GM23338 (cell line): ENCODE data around the gene GPHN. TPM values are rescaled to one million over a fixed set of nuclear protein-coding genes. Genes with fewer than 3 reads are reported as not detected.

Experiments
- ATAC-seq: fragments of 200-7000 bp; cut with Tn5 transposase; 3 replicates; pipeline ENCODE4 v1.9.1; 2020
- DNase-seq: peaks from one replicate; pipeline ENCODE4 v3.0.0-alpha.2; 2015; ENCODE audit warnings: low spot score
- H2AFZ ChIP-seq: fragments of 200-600 bp; sonication (generic); 2 replicates; pipeline ENCODE4 v1.8.0; 2016; ENCODE audit warnings: antibody characterized with exemption, mild to moderate bottlenecking, moderate library complexity
- H3F3A ChIP-seq: fragments of 200-600 bp; sonication (generic); replicated peaks from 2 replicates; pipeline ENCODE4 v1.8.0; 2017; ENCODE audit warnings: antibody characterized with exemption, mixed run types, low read depth
- H3K27ac ChIP-seq: fragments of 200-600 bp; sonication (generic); 2 replicates; pipeline ENCODE4 v1.6.1; 2016; ENCODE audit warnings: low read depth
- H3K27me3 ChIP-seq: fragments of 200-600 bp; sonication (generic); 2 replicates; pipeline ENCODE4 v1.8.0; 2016; ENCODE audit warnings: mild to moderate bottlenecking, mixed run types, moderate library complexity; ENCODE audit not compliant: insufficient read depth
- H3K36me3 ChIP-seq: fragments of 200-600 bp; sonication (generic); 2 replicates; pipeline ENCODE4 v1.8.0; 2016; ENCODE audit warnings: mild to moderate bottlenecking; ENCODE audit not compliant: insufficient read depth
- H3K4me1 ChIP-seq: fragments of 200-600 bp; sonication (generic); 2 replicates; pipeline ENCODE4 v1.8.0; 2016; ENCODE audit warnings: mild to moderate bottlenecking, moderate library complexity; ENCODE audit not compliant: insufficient read depth
- H3K4me2 ChIP-seq: fragments of 200-600 bp; sonication (generic); 2 replicates; pipeline ENCODE4 v1.7.1; 2017; ENCODE audit warnings: mixed run types
- H3K4me3 ChIP-seq: fragments of 200-600 bp; sonication (generic); 2 replicates; pipeline ENCODE4 v1.6.1; 2016; ENCODE audit warnings: mixed run types
- H3K79me2 ChIP-seq: fragments of 200-600 bp; sonication (generic); replicated peaks from 2 replicates; pipeline ENCODE4 v1.8.0; 2017; ENCODE audit warnings: mild to moderate bottlenecking; ENCODE audit not compliant: insufficient read depth
- H3K9me2 ChIP-seq: fragments of 200-600 bp; sonication (generic); 2 replicates; pipeline ENCODE4 v1.8.0; 2017; ENCODE audit not compliant: insufficient read depth
- H4K20me1 ChIP-seq: fragments of 200-600 bp; sonication (generic); replicated peaks from 2 replicates; pipeline ENCODE4 v1.8.0; 2017; ENCODE audit warnings: mild to moderate bottlenecking; ENCODE audit not compliant: insufficient read depth
- H3K27ac Mint-ChIP-seq: 2 replicates; pipeline ENCODE4 v1.8.0; 2020; ENCODE audit warnings: inconsistent platforms, mild to moderate bottlenecking, moderate library complexity, mixed read lengths
- H3K27me3 Mint-ChIP-seq: 3 replicates; pipeline ENCODE4 v1.8.0; 2022; ENCODE audit warnings: low read depth, mild to moderate bottlenecking, moderate library complexity, mixed read lengths, inconsistent platforms; ENCODE audit not compliant: insufficient read depth, poor library complexity
- H3K36me3 Mint-ChIP-seq: 3 replicates; pipeline ENCODE4 v1.8.0; 2021; ENCODE audit warnings: low read depth, mild to moderate bottlenecking, inconsistent platforms, moderate library complexity, mixed read lengths
- H3K4me1 Mint-ChIP-seq: 3 replicates; pipeline ENCODE4 v1.8.0; 2020; ENCODE audit warnings: mild to moderate bottlenecking, inconsistent platforms, mixed read lengths
- H3K4me3 Mint-ChIP-seq: 3 replicates; pipeline ENCODE4 v1.8.0; 2021; ENCODE audit warnings: moderate library complexity, mild to moderate bottlenecking, inconsistent platforms, mixed read lengths
- H3K9me3 Mint-ChIP-seq: 3 replicates; pipeline ENCODE4 v1.8.0; 2020; ENCODE audit warnings: moderate library complexity, mild to moderate bottlenecking, inconsistent platforms, mixed read lengths
- CREB1 ChIP-seq: fragments of 250-450 bp; sonication (Bioruptor Pico); IDR thresholded peaks from 2 replicates; pipeline ENCODE4 v1.5.0; 2020; ENCODE audit warnings: low read depth, mild to moderate bottlenecking, moderate library complexity
- EZH2 ChIP-seq: fragments of 200-600 bp; sonication (generic); IDR thresholded peaks from one replicate; pipeline ENCODE4 v1.8.0; 2017; ENCODE audit warnings: antibody characterized with exemption, mild to moderate bottlenecking, low read depth; ENCODE audit not compliant: unreplicated experiment
- EZH2phosphoT487 ChIP-seq: fragments of 200-600 bp; sonication (generic); IDR thresholded peaks from one replicate; pipeline ENCODE4 v1.8.1; 2018; ENCODE audit warnings: antibody characterized with exemption; ENCODE audit not compliant: unreplicated experiment
- JUNB ChIP-seq: IDR thresholded peaks from one replicate; pipeline ENCODE4 v1.6.1; 2016; ENCODE audit warnings: antibody characterized with exemption; ENCODE audit not compliant: unreplicated experiment
- NANOG ChIP-seq: IDR thresholded peaks from 2 replicates; pipeline ENCODE4 v1.6.1; 2016; ENCODE audit warnings: antibody characterized with exemption, borderline replicate concordance
- POLR2AphosphoS5 ChIP-seq: IDR thresholded peaks from 2 replicates; pipeline ENCODE4 v1.6.1; 2016; ENCODE audit warnings: antibody characterized with exemption, low read depth
- STAT1 ChIP-seq: IDR thresholded peaks from one replicate; pipeline ENCODE4 v1.6.1; 2016; ENCODE audit warnings: antibody characterized with exemption; ENCODE audit not compliant: unreplicated experiment
- ZNF331 ChIP-seq: fragments of 250-450 bp; sonication (Bioruptor Pico); IDR thresholded peaks from 2 replicates; pipeline ENCODE4 v1.5.0; 2020; ENCODE audit warnings: low read depth, mild to moderate bottlenecking, moderate library complexity
- polyA plus RNA-seq: library from polyadenylated mRNA; unstranded; fragments of >200 nt; fragmentation: Nextera tagmentation; extraction: Ambion mirVana; gene quantifications from 2 replicates; pipeline ENCODE4 v1.2.1, GENCODE V29; 2016
- total RNA-seq: library from RNA; depleted of rRNA; stranded (reverse); fragments of >200 nt; shearing (Covaris generic); gene quantifications from 2 replicates; pipeline ENCODE4 v1.2.3, GENCODE V29; 2014
- TF ChIP-seq, protein P1 (sequence below), 2 experiments: fragments of 200-600 bp in 1 of 2; sonication (generic) in 1 of 2; conservative IDR thresholded peaks; 2 replicates each; pipeline versions ENCODE4 v1.5.1 to v1.6.1; 2016 to 2017; ENCODE audit warnings: antibody characterized with exemption in 2 of 2, low read depth in 2 of 2, mild to moderate bottlenecking in 2 of 2, moderate library complexity in 1 of 2
- TF ChIP-seq, protein P2 (sequence below): IDR thresholded peaks from one replicate; pipeline ENCODE4 v1.6.1; 2018; ENCODE audit warnings: antibody characterized with exemption; ENCODE audit not compliant: unreplicated experiment

GPHN gene
- total and polyA plus RNA-seq, 2 experiments from 2014 or later = 17.6 to 20.6 TPM

DNA sequence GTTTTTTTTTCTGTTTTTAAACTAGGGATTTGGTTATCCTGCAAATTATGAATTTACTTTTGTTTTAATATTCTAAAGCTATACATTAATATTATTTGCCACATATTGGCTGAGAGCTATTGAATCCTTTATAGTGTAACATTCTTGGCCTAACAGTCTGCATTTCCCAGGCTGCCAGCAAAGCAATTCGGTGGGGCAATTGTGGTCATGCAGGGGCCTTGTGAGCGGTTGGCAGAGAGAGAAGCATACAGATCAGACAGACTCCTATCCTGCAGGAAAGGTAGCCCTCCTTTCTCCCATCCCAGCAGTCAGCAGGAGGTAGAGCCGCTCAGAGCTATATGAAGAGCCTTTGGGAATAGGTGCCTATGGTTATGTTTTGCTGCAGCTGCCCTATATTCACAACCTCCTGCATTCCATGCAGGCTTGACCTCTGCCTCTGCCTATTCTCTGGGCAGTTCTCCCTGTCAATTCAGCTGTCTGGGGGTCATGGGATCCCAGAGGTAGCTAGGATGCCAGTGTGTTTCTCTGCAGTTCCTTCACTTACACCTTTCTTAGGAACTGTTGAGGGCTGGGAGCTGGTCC, 144.7 kb downstream of the GPHN start:
- Mint-ChIP-seq H3K4me1 (peaks cover 17% of the 10 kb centered on the region), H3K9me3 (peaks cover 15% of the 10 kb centered on the region), H3K27ac (no peak overlapping the region), H3K4me3 (no peak overlapping the region), H3K36me3 (peaks cover 13% of the 10 kb centered on the region; the same call in 2 of the 3 replicates), H3K27me3 (peaks cover 4% of the 10 kb centered on the region)
- no peaks in the 10 kb centered on the region for H3F3A ChIP-seq
- no peak for TF ChIP-seq STAT1
- TF ChIP-seq, protein P1, sequence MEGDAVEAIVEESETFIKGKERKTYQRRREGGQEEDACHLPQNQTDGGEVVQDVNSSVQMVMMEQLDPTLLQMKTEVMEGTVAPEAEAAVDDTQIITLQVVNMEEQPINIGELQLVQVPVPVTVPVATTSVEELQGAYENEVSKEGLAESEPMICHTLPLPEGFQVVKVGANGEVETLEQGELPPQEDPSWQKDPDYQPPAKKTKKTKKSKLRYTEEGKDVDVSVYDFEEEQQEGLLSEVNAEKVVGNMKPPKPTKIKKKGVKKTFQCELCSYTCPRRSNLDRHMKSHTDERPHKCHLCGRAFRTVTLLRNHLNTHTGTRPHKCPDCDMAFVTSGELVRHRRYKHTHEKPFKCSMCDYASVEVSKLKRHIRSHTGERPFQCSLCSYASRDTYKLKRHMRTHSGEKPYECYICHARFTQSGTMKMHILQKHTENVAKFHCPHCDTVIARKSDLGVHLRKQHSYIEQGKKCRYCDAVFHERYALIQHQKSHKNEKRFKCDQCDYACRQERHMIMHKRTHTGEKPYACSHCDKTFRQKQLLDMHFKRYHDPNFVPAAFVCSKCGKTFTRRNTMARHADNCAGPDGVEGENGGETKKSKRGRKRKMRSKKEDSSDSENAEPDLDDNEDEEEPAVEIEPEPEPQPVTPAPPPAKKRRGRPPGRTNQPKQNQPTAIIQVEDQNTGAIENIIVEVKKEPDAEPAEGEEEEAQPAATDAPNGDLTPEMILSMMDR (conservative IDR thresholded peaks at IDR 0.05; ENCODE audit: low read depth in 2 of 2) = no peak
- TF ChIP-seq POLR2AphosphoS5 = no peak
- no peak for TF ChIP-seq NANOG
- no peak for TF ChIP-seq ZNF331 (CRISPR knock-in tag)
- peak overlapping the region; percentile 76 for H3K27ac ChIP-seq
- H3K4me1 ChIP-seq = 0 out of 2 replicates have a peak, but pooled peaks cover 16% of the 10 kb centered on the region
- no peaks in the 10 kb centered on the region for H4K20me1 ChIP-seq
- H3K27me3 ChIP-seq = no peaks in the 10 kb centered on the region
- H2AFZ ChIP-seq = no peak overlapping the region
- DNase-seq = peak; percentile 50
- no peaks in the 10 kb centered on the region for H3K36me3 ChIP-seq
- peaks cover 38% of the 10 kb centered on the region for H3K79me2 ChIP-seq
- no peaks in the 10 kb centered on the region for H3K9me2 ChIP-seq
- no peak overlapping the region for H3K4me3 ChIP-seq
- no peak overlapping the region for H3K4me2 ChIP-seq
- peak; percentile 87 for ATAC-seq

DNA sequence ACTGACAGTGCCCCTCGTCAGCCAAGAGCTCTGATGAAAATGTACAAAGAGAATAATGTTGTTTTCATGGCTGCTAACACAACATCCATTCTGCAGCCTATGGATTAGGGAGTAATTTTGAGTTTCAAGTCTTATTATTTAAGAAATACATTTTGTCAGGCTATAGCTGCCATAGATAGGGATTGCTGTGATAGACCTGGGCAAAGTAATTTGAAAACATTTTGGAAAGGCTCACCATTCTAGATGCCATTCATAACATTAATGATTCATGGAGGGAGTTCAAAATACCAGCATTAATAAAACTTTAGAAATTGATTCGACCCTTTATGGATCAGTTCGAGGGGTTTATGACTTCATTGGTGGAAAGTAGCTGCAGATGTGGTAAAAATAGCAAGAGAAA, 149.8 kb downstream of the GPHN start:
- no peaks in the 10 kb centered on the region for H3K27me3 Mint-ChIP-seq
- H3K9me3 Mint-ChIP-seq = peaks cover 31% of the 10 kb centered on the region
- H3K4me3 Mint-ChIP-seq = no peak overlapping the region
- Histone ChIP-seq H3K79me2 (peaks cover 58% of the 10 kb centered on the region), H3K4me3 (no peak overlapping the region), H3K4me2 (no peak overlapping the region), H3K4me1 (0 out of 2 replicates have a peak, but pooled peaks cover 2% of the 10 kb centered on the region), H3K27ac (no peak overlapping the region), H4K20me1 (no peaks in the 10 kb centered on the region), H3K27me3 (no peaks in the 10 kb centered on the region), H3K36me3 (no peaks in the 10 kb centered on the region), H2AFZ (no peak overlapping the region), H3K9me2 (no peaks in the 10 kb centered on the region), H3F3A (no peaks in the 10 kb centered on the region)
- DNase-seq (no peak), ATAC-seq (no peak)
- peaks cover 2% of the 10 kb centered on the region; the same call in 2 of the 3 replicates for H3K4me1 Mint-ChIP-seq
- H3K27ac Mint-ChIP-seq = no peak overlapping the region
- peaks cover 32% of the 10 kb centered on the region for H3K36me3 Mint-ChIP-seq
- TF ChIP-seq, protein P2, sequence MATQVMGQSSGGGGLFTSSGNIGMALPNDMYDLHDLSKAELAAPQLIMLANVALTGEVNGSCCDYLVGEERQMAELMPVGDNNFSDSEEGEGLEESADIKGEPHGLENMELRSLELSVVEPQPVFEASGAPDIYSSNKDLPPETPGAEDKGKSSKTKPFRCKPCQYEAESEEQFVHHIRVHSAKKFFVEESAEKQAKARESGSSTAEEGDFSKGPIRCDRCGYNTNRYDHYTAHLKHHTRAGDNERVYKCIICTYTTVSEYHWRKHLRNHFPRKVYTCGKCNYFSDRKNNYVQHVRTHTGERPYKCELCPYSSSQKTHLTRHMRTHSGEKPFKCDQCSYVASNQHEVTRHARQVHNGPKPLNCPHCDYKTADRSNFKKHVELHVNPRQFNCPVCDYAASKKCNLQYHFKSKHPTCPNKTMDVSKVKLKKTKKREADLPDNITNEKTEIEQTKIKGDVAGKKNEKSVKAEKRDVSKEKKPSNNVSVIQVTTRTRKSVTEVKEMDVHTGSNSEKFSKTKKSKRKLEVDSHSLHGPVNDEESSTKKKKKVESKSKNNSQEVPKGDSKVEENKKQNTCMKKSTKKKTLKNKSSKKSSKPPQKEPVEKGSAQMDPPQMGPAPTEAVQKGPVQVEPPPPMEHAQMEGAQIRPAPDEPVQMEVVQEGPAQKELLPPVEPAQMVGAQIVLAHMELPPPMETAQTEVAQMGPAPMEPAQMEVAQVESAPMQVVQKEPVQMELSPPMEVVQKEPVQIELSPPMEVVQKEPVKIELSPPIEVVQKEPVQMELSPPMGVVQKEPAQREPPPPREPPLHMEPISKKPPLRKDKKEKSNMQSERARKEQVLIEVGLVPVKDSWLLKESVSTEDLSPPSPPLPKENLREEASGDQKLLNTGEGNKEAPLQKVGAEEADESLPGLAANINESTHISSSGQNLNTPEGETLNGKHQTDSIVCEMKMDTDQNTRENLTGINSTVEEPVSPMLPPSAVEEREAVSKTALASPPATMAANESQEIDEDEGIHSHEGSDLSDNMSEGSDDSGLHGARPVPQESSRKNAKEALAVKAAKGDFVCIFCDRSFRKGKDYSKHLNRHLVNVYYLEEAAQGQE = no peak
- TF ChIP-seq STAT1 (no peak), ZNF331 (CRISPR knock-in tag) (no peak), CREB1 (CRISPR knock-in tag) (no peak), JUNB (no peak), NANOG (no peak), EZH2 (no peak), EZH2phosphoT487 (no peak)
- TF ChIP-seq, protein P1 (conservative IDR thresholded peaks at IDR 0.05; ENCODE audit: low read depth in 2 of 2) = no peak
